Measurements from ENCODE around the gene APBA2. TPM values are rescaled to one million over a fixed set of nuclear protein-coding genes. Genes with fewer than 3 reads are reported as not detected.
"Not testable (repeated sequence)": the region's sequence is repeated elsewhere in the genome, so short reads cannot be mapped to it uniquely, and the experiment has no call there.

Gene APBA2
- total RNA-seq, 3 donors from 2014 or later = 0.64 to 6.9 (median 5.0) TPM

DNA sequence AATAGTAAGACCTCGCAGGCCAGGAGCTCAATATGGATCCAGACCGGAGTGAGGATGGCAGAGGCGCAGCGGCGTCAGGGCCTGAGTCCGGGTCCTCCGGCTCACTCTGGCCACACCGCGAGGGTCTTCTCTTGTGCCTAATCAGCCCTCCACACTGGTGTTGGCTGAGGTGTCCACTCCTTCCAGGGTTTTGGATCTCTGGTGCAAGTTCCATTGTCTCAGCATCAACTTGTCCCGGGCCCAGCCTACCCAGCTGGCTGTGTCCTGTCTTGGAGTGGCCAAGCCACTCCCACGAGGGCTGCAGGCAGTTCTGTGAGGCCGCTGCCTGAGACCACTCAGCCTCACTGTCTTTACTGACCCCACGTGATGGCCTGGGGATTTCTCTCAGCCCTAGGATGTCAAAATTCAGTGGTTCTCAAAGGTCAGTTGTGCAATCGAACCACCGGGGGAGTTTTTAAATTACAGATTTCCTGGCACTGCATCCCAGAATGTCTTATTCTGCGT is 24.7 kb upstream of the APBA2 start:
- no peaks in the 10 kb centered on the region for H3K27me3 ChIP-seq
- no peak overlapping the region for H3K4me3 ChIP-seq
- no peaks in the 10 kb centered on the region for H3K36me3 ChIP-seq
- TF ChIP-seq POLR2AphosphoS5 (IDR thresholded peaks at IDR 0.05) (no peak), CTCF (IDR thresholded peaks at IDR 0.05) (no peak), POLR2A (IDR thresholded peaks at IDR 0.05) (no peak)
- no peak for DNase-seq (ENCODE audit: low spot score in 2 of 2)
- intact Hi-C loops (cut with DNase I; ENCODE audit: low total_unique reads) = no loop called here
- no peaks in the 10 kb centered on the region for H3K4me1 ChIP-seq
- no peak overlapping the region for H3K27ac ChIP-seq
- H3K9me3 ChIP-seq = no peaks in the 10 kb centered on the region

DNA sequence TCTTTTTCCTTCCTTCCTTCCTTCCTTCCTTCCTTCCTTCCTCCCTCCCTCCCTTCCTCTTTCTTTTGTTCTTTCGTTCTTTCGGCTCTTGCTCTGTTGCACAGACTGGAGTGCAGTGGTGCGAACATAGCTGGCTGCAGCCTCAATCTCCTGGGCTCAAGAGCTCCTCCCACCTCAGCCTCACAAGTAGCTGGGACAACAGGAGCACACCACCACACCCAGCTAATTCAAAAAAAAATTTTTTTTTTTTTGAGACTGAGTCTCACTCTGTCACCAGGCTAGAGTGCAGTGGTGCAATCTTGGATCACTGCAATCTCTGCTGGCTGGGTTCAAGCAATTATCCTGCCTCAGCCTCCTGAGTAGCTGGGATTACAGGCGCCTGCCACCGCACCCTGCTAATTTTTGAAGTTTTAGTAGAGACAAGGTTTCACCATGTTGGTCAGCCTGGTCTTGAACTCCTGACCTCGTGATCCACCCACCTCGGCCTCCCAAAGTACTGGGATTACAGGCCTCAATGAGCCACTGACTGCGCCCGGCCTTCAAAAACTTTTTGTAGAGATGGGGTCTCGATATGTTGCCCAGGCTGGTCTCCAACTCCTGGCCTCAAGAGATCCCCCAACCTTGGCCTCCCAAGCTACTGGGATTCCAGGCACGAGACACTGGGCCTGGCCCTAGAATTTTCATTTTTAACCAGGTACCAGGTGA is 24.0 kb upstream of the APBA2 start:
- DNase-seq (ENCODE audit: low spot score in 2 of 2); H3K4me3 ChIP-seq; intact Hi-C loops (cut with DNase I; ENCODE audit: low total_unique reads); H3K27me3 ChIP-seq; H3K27ac ChIP-seq; H3K9me3 ChIP-seq; H3K4me1 ChIP-seq; H3K36me3 ChIP-seq: not testable (repeated sequence)

DNA sequence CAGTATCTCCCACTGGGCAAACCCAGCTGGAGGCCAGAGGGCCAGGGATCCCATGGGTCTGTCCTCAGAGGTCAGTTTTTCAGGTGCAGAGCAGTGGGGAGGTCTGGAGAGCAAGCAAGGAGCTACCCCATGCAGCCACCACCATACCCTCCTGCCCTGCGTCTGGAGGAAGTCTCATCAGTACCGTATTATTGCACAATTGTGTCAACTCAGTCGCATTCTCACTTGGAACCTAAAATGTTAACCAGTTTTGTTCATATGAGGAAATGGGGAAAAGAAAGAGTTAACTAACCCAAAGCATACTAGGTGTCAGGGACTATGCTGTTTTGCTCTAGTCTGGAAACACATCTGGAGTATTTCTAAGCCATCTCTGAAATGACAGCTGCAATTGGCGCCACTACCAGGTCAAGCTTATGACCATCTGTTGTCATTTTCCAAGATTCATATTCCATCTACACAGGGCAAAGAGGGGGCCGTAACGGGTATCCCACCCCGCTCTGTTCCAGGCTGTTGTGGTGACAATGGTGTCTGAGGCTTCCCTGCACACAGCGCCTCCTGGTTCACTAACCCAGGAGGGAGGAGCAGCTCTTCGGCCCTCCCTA is 16.9 kb upstream of the APBA2 start:
- TF ChIP-seq POLR2A (IDR thresholded peaks at IDR 0.05) (no peak), POLR2AphosphoS5 (IDR thresholded peaks at IDR 0.05) (no peak), CTCF (IDR thresholded peaks at IDR 0.05) (no peak)
- H3K36me3 ChIP-seq = no peaks in the 10 kb centered on the region
- no peaks in the 10 kb centered on the region for H3K27me3 ChIP-seq
- no peaks in the 10 kb centered on the region for H3K4me1 ChIP-seq
- no peak for DNase-seq (ENCODE audit: low spot score in 2 of 2)
- H3K9me3 ChIP-seq = peaks cover 8 to 11% of the 10 kb centered on the region in 2 donors
- intact Hi-C loops (cut with DNase I; ENCODE audit: low total_unique reads) = no loop called here
- H3K27ac ChIP-seq = no peak overlapping the region
- H3K4me3 ChIP-seq = no peak overlapping the region

- H3K27ac ChIP-seq = no peak overlapping the region
- no peak overlapping the region for H3K4me3 ChIP-seq
- TF ChIP-seq POLR2AphosphoS5 (IDR thresholded peaks at IDR 0.05) (no peak), POLR2A (IDR thresholded peaks at IDR 0.05) (no peak), CTCF (IDR thresholded peaks at IDR 0.05) (no peak)
- H3K4me1 ChIP-seq = no peaks in the 10 kb centered on the region
- peaks cover 8 to 11% of the 10 kb centered on the region in 2 donors for H3K9me3 ChIP-seq
- no peak for DNase-seq (ENCODE audit: low spot score in 2 of 2)
- H3K27me3 ChIP-seq = no peaks in the 10 kb centered on the region
- H3K36me3 ChIP-seq = no peaks in the 10 kb centered on the region
- intact Hi-C loops (cut with DNase I; ENCODE audit: low total_unique reads) = no loop called here
These were observed 14.6 kb upstream of the APBA2 start for GRCh38 chr15:28871168-28871567.

DNA sequence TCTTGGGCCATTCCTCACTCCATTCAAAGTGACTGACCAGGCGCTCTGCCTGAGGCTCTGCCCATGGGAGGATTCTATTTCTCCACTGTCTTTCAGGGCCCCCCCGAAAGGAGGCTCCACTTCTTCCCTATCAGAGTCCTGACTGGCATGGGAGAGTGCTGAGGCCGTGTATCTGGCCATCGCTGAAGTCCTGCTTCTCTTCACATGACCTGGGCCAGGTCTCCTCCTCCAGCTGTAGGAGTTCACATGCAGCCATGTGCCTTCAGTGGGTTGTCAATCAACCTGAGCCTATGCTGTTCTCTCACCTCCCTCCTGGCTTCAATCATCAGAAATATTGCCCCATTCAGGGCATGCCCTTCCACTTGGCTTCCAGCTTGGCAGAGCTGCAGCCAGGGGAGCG is 12.8 kb upstream of the APBA2 start:
- no peaks in the 10 kb centered on the region for H3K4me1 ChIP-seq
- intact Hi-C loops (cut with DNase I; ENCODE audit: low total_unique reads) = no loop called here
- H3K9me3 ChIP-seq = peaks cover 8 to 11% of the 10 kb centered on the region in 2 donors
- TF ChIP-seq POLR2AphosphoS5 (IDR thresholded peaks at IDR 0.05) = no peak
- no peak for TF ChIP-seq POLR2A (IDR thresholded peaks at IDR 0.05)
- TF ChIP-seq CTCF (IDR thresholded peaks at IDR 0.05) = no peak
- no peak overlapping the region for H3K27ac ChIP-seq
- H3K4me3 ChIP-seq = no peak overlapping the region
- no peaks in the 10 kb centered on the region for H3K27me3 ChIP-seq
- H3K36me3 ChIP-seq = no peaks in the 10 kb centered on the region
- no peak for DNase-seq (ENCODE audit: low spot score in 2 of 2)
